Activated CD4-positive, alpha-beta T cell treated with anti-CD3 and anti-CD28 coated beads for 24 hours (primary cell): ENCODE measurements around the gene GALNT13.

Source experiments
- DNase-seq, 2 donors: peaks; one replicate each; pipeline ENCODE4 v3.0.0-alpha.2; 2020; ENCODE audit warnings: low read depth in 2 of 2

The GALNT13 gene

GRCh38 chr2:153944800-153945199, 73.1 kb downstream of the GALNT13 start:
- no peak for DNase-seq

GRCh38 chr2:153946036-153946435, 74.3 kb downstream of the GALNT13 start:
- no peak for DNase-seq

- no peak for DNase-seq
Observed at GRCh38 chr2:153953761-153954160, 82.0 kb downstream of the GALNT13 start.

GRCh38 chr2:153963256-153963655, 91.5 kb downstream of the GALNT13 start:
- DNase-seq = no peak

GRCh38 chr2:153967248-153967973, 95.7 kb downstream of the GALNT13 start:
- no peak for DNase-seq

GRCh38 chr2:153971250-153971649, 99.5 kb downstream of the GALNT13 start:
- no peak for DNase-seq

- no peak for DNase-seq
Observed at GRCh38 chr2:153971855-153972254, 100.1 kb downstream of the GALNT13 start.

- no peak for DNase-seq
Observed at GRCh38 chr2:153972412-153972811, 100.7 kb downstream of the GALNT13 start.

- no peak for DNase-seq
Observed at GRCh38 chr2:153986488-153987229, 114.9 kb downstream of the GALNT13 start.

- DNase-seq = no peak
Observed at GRCh38 chr2:153990771-153991170, 119.0 kb downstream of the GALNT13 start.

GRCh38 chr2:154013514-154013913, 141.8 kb downstream of the GALNT13 start:
- DNase-seq = no peak

GRCh38 chr2:154015233-154015632, 143.5 kb downstream of the GALNT13 start:
- DNase-seq = no peak

GRCh38 chr2:154029504-154029903, 157.8 kb downstream of the GALNT13 start:
- DNase-seq = no peak

- DNase-seq = no peak
Observed at GRCh38 chr2:154032220-154032619, 160.5 kb downstream of the GALNT13 start.

GRCh38 chr2:154046493-154046892, 174.8 kb downstream of the GALNT13 start:
- no peak for DNase-seq

GRCh38 chr2:154048905-154049304, 177.2 kb downstream of the GALNT13 start:
- DNase-seq = no peak

GRCh38 chr2:154049561-154049960, 177.8 kb downstream of the GALNT13 start:
- DNase-seq = no peak

- DNase-seq = no peak
Observed at GRCh38 chr2:154067124-154067523, 195.4 kb downstream of the GALNT13 start.

- DNase-seq = no peak
Observed at GRCh38 chr2:154078926-154079325, 207.2 kb downstream of the GALNT13 start.

- no peak for DNase-seq
Observed at GRCh38 chr2:154092571-154092970, 220.8 kb downstream of the GALNT13 start.

GRCh38 chr2:154093856-154094255, 222.1 kb downstream of the GALNT13 start:
- DNase-seq = no peak

- DNase-seq = no peak
Observed at GRCh38 chr2:154097833-154098398, 226.2 kb downstream of the GALNT13 start.

GRCh38 chr2:154120706-154121105, 249.0 kb downstream of the GALNT13 start:
- no peak for DNase-seq
